Measurements from ENCODE around the gene IQSEC3.

IQSEC3 gene

DNA sequence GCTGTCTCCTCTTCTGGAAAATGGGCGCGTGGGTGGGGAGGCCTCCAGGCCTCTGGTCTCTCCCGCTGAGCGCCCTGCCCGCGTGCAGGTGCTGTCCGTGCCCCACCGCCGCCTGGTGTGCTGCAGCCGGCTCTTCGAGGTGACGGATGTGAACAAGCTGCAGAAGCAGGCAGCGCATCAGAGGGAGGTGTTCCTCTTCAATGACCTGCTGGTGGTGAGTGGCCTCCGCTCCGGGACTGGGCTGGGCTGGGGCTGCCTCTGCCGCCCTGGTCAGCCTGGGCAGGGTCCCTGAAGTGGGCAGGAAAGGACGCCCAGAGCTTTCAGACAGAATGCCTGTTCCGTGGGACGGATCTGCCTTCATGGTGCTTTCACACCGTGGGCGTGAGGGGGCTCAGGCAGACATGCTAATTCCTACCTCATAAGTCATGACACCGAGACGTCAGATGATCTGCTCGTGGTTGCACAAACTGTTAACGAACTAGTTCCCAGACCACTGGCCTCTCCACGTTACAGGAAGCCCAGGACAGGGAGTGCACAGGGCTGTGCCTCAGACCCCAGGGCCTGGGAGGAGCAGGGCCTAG, 96.9 kb downstream of the IQSEC3 start:
- no peak for DNase-seq (ENCODE audit: low spot score)

DNA sequence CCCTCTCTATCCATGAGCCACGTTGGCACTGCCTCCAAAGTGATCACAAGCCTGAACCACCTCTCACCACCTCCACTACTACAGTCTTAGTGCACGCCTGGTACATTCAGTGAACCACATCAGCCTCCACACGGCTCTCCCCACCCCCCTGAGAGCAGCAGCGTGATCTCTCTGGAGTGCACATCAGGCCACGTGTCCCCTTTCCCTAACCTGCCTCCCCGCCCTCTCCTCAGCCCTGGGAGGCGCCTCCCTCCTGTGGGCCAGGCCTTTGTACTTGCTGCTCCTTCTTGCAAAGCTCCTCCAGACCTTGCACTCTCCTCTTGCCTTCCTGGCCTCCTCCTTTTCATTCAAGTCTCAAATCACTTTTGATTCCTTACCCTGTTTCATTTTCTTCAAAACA, 97.6 kb downstream of the IQSEC3 start:
- no peak for DNase-seq (ENCODE audit: low spot score)

DNA sequence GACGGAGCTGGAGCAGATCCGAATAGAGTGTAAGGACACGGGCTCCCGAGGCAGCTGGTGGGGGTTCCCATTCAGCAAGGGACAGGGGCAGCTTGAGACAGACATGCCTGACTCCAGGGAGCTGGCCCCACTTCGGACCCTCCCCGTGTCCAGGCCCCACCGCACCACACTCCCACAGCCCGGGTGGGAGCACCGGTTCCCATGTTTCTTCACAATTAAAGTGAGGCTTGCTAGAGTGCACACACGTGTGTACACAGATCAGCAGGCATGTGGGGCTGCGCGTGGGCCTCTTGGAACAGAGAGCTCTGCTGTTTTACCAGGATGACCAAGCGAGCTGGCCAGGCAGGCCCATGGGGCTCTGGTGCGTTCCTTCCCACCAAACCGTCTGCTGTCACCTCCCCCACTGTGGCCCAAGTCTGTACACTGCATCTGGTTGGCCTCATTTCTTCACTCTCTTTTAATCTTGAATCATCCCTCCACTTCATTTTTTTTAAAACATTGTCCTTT, 99.3 kb downstream of the IQSEC3 start:
- DNase-seq (ENCODE audit: low spot score) = no peak

DNA sequence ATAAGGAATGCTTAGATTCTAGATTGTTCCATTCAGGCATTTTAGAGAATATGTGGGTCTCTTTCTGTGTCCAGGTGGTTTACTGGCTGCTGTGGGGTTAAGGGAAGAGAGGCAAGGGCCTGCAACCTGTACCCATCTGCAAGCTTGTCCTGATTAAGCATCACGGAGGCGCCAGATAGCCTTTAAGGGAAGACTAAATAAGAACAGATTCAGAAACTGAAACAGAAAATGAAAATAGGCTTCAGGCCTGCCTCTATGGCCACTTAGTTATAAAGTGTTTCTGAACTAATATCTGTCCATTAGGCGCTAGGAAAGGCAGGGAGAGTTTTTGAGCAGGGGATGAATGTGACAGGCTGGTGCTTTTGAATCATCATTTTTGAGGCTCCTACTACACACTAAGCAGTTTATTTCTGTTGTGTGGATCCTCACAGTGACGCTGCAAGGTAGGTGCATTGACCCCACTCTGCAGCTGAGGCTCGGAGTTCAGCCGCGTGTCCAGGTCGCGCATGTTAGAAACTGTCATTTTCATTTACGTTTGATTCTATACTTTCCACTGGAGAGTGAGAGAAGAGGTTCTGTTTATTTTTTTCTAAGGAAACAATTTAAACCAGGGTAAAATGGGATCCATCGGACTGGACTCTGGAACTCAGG, 100.0 kb downstream of the IQSEC3 start:
- DNase-seq (ENCODE audit: low spot score) = no peak

DNA sequence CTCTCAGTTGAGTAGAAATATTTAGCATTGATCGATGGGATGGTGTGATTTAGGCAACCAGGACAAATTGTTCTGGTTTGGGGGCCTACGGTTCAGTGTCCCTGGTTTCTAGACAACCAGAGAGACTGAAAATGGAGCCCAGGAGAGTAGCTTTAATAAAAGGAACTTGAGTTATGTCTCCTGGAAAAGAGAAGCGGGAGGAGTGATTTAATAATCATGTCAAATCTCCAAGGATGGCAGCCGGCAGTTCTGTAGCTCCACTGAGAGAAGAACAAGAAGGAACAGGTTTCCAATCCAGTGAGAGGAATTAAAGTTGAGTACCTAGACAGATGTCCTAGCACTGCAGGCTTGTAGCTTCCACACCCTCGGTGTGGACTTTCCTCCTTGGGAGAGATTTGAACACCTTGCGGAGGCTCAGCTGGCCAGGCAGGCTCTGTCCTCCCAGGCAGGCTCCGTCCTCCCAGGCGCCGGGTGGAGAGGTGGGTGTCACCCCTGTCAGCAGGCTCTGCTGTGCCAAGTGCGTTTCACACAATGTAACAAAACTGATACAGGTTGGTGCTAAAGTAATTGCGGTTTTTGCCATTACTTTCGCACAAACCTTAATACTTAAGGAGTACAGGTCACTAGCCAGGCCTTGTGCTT, 101.5 kb downstream of the IQSEC3 start:
- no peak for DNase-seq (ENCODE audit: low spot score)

DNA sequence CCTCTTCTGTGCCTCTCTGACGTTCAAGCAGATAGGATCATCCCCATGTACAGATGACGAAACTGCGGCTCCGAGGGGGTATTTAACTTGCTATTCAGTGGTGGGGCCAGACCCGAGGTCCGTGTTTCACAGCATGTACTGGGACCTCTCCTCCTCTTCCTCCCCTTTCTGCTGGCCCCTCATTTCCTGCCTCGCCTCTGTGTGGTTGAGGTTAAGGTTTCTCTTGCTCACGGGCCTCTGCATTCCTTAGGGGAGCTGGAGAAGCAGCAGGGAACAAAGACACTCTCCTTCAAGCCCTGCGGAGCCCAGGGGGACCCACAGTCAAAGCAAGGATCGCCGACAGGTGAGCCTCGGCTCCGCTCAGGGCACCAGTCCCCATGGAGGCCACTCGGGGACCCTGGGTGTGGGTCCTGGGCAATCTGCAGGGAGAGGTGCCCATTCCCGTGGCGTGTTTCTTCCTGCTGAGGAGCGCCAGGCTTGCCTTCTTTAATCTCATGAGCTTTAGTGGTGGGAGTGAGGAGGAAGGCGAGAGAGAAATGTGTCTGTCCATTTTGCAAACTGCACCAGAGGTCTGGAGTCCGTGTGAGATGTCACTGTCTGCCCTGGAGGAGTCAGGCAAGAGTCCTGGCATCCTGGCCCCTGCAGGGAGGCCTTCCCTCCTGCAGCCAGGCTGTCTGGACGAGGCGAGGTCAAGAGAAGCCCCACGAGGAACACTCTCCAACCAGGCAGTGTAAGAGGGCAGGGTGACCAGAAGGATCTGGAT, 102.4 kb downstream of the IQSEC3 start:
- no peak for DNase-seq (ENCODE audit: low spot score)

DNA sequence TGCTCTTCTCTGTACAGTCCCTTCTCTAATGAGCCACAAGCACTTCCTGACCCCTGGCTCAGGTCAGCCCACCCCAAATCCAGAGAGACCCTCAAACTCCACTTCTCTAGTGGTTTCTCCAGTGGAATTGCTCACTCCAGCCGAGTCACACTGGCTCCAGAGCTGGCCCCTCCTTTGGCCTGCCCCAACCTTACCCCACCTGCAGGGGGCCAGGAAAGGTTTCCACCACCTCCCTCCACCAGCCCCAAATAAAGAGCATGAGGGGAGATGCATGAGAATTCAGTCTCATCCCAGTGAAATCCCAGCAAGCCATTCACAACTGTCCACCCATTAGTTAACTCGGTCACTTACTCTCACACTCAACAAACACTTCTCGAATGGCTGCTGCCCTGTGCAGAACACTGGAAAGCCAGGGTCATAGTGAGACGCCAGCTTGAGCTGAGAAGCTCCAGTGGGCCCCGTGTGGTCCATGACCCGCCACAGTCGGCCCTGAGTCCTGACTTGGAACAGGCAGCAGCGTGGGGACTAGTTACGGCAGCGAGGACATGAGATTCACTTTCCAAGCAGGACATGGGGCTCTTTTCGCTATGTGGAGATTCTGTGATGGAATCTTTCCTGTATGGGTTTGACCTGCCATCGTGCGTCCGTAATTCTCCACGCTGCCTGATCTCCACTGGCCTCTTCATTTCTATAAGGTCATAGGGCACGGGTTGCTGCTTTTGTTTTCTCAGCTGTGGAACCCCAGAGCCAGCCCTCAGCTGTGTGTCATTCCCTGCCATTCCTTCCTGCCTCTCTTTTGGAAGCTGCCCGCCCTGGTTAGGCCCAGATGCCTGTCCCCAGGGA, 103.2 kb downstream of the IQSEC3 start:
- DNase-seq (ENCODE audit: low spot score) = no peak

DNA sequence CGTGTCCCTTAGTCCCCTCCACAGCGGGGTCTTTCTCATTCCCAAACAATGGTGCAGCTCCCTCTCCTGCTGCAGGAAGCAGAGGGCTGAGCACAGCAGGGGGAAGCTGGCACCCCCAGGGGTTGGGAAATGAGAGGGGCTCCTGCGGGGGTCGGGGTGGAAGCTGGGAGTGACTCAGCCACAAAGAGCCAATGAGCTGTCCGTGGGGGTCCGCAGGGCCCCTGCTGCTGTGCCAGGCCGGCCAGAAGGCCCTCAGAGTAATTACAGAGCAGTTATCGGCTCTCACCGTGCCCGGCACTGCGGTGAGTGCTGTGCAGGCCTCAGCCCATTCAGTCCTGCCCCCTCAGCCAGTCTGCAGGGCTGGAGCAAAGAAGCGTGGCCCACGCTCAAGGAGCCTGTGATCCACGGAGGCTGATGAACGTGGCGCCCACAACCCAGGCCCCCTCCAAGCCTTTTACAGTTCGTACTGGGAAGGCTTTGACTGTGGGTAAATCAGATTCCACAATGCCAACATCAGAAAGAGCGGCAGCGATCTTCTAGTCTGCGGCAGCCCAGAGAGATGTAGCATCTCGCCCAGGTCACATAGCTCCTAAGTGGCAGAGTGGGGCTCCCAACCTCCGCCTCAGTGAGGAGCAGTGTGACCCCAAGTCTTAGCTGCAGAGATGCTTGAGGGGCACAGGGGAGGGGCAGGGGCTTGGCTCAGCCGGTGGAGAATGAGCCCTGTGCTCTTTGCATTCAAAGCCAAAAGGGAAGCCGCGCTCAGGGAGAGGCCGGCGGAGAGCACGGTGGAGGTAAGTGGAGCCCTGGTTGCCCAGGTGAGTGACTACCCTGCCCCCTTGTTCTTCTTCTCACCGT, 104.0 kb downstream of the IQSEC3 start:
- no peak for DNase-seq (ENCODE audit: low spot score)

DNA sequence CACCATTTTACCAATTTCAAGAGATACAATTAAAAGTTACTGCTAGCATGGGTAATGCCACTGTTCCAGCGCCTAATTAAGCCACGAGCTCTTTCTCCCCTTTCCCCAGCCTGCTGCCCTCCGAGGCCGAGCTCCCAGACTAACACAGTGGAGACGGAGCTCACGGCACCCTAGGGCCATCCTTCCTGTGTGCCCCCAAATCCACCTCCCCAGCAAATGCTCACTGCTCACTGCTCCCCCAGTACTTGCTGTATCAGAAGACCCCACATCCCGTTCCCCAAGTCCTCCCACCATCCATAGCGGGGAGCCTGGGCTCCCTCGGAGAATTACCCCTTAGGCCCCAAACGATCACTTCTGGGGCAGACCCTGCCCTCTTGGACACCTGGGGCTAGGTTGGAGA, 104.7 kb downstream of the IQSEC3 start:
- DNase-seq (ENCODE audit: low spot score) = no peak

DNA sequence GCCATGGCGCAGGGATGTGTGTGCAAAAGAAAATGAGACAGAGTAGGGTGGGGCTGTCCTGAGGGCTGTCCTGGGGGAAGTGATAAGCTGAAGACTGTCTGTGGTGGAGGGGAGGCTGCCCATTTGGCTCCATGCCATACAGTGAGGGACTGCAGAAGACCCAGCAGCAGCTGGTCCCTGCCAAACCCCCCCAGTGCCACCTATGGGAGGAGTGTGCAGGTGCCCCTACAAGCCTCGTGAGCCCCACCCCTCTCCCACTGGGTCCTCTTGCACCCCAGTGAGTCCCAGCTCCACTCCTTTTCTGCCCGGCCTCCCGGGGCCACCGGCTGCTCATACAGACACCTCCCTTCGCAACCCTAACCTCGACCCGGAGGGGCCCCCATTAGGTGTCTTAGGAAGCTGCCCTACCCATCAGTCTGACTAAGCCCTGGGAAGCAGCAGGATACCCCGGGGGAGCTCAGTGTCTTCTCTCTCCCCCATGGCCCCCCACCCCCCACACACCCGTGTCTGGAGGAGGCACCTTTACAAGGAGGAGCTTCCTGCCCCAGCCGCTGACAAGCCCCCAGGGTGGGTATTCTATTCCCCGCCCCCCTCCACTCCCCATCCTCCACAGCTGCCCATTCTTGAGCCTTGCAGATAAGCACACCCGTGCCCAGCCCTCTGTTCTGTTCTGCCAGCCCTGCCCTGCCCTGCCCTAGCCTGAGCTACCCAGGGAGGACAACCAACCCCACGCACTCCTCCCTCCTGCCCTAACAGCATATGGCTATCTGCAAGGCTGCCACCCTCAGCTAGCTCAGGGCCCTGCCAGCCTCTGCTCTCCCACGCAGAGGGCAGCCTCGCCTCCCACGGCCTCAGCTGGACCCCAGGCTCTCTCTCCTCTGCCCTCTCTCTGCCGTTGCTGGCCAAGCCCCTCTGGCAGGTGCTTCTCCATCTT, 105.4 kb downstream of the IQSEC3 start:
- DNase-seq (ENCODE audit: low spot score) = no peak

DNA sequence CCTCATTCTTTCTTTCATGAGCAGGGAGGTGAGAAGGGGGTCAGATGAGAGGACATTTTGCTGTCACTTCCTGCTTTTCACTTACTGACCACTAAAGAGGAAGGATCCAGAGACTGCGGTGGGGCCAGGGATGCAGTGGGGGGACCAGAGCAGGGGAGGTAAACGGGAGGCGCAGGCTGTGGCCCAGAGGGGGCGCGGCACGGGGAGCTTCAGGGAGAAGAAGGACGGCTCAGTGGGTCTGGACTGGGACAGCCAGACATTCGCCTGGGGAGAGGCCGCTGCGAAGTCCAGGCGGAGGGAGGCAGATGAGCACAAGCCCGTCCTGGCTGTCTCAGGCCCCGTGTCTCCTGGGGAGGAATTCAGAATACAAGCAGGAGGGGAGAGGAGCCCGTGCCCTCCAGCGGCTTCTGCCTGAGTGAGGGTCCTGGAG, 106.2 kb downstream of the IQSEC3 start:
- no peak for DNase-seq (ENCODE audit: low spot score)

DNA sequence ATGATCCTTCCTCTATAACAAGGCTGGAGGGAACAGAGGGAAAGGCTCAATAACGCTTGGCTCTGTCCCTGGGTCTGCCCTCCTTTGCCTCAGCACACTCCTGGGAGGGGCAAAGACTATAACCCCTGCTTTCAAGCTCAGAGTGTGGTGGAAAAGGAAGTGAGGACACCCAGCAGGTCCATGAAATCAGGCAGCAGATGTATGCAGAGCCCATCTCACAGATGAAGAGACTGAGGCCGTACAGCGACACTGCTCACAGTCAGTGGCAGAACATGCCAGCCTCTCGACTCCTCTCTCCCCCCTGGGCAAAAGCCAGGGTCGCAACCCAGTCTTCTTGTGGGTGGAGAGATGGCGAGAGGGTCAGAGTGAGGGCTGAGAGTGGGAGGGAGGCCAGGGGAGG, 107.6 kb downstream of the IQSEC3 start:
- DNase-seq (ENCODE audit: low spot score) = no peak

DNA sequence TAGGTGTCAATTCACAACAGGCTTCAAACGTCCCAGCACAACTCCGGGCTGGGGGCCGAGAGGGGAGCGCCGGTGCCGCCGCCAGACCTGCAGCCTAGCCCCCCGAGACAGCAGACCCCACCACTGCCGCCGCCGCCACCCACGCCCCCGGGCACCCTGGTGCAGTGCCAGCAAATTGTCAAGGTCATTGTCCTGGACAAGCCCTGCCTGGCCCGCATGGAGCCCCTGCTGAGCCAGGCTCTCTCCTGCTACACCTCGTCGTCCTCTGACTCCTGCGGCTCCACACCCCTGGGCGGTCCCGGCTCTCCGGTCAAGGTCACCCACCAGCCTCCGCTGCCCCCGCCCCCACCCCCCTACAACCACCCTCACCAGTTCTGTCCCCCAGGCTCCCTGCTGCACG, 108.0 kb downstream of the IQSEC3 start:
- DNase-seq (ENCODE audit: low spot score) = no peak

DNA sequence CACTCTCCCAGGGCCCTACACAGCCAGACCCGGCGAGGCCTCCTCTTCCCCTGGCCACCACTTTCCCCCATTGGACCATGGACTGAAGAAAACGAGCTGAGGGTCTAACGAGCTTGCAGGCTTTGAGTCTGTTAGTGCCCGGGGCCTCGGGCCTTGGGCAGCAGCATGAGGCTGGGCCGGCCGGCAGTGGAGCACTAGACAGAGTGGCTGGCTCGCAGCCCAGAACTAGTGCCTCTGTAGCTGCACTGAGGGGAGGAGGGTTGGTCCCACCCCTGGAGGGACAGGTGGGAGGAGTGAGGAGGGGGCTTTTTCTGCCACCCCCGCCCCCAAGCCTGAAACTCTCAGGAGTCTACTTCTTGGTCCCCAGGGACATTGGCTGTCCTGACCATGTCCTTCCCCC, 108.7 kb downstream of the IQSEC3 start:
- DNase-seq (ENCODE audit: low spot score) = no peak

DNA sequence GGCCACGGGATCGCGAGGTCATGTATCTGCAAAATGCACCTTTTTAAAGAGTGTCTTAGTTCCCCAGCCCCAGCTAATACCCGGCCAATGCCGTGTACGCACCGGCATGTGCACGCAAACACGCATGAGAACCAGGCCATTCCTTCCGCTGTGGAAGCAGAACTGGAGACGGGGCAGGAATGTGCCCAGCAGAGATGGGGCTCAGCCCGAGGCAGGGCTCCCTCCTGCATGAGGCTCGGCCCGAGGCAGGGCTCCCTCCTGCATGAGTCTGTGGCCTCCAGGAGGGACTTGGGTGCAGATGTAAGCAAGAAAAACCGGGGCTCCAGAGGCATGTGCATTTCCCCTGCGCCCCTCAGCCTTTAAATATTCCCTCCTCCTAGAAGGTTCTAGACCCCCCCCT, 109.2 kb downstream of the IQSEC3 start:
- no peak for DNase-seq (ENCODE audit: low spot score)

DNA sequence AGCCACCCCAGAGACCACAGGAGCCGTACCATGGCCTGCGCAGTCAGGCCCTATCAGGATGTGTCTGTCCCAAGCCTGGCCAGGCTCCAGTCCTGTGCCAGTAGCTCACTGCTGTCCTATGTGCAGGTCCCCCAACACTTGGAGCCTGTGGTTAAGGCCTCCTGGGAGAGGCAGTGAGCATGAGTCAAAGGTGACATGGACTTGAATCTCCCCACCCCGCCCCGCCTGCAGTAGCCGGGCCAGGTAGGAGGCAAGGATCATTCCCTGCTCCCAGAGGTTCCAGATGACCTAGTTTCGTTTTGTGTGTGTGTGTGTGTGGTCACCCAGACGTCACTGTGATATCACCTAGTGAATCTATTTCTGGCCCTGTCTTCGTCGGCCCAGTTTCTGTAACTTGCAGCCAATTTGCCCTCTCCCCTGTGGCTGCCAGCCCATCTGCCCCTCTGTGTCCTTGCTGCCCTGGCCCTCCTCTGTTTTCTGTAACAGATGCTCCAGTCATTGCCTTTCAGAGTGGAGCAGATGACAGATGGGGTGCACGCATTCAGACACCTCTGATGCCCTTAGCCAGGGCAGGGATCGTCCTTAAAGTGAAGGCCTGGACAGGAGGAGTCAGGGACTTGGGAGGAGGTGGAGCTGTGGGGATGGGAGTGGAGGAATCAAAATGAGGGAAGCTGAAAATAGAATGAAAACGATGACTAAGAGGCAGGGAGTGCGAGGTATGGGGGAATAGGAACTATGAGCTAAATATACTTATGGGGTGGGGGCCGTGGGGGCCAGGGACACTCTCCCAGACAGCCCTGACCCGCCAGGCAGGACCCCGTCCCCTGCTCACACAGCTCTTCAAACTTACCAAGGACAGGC, 110.0 kb downstream of the IQSEC3 start:
- DNase-seq (ENCODE audit: low spot score) = peak; percentile 75

DNA sequence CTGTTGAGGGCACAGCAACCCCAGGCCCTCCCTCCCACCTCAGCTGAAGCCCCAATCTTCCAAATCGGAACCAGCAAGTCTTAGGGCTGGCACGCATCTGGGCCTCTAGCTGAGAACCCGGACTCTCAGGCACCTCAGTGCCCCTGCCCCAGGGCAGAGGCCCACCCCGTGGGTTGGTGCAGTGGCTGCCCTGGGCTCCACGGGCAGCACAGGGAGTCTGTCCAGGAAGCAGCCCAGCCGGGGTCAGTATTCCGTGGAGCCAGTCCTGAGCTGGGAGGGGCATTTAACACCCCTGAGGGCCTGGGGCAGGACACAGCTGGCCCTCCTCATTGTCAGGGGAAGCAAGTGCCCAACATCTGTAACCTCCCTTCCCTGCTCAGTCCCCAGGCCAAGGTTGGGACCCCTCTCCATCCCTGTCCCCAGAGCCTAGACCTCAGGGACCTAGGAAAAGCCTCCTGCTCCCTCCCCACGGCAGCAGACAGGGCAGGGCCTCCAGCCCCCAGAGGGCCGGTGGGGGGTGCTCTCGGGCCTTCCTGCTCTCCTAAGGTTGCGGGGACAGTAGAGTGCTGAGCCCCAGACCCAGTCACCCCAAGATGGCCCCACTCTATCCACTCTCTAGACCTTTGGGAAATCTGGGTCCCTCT, 110.9 kb downstream of the IQSEC3 start:
- no peak for DNase-seq (ENCODE audit: low spot score)
